Measurements from ENCODE around the gene CERS4. TPM values are rescaled to one million over a fixed set of nuclear protein-coding genes. Genes with fewer than 3 reads are reported as not detected.

CERS4 gene
- total RNA-seq, 1 experiment from 2014 or later: 11.6 TPM

- Histone ChIP-seq H3K4me1 (ENCODE audit: control insufficient read depth, insufficient read depth, low read length) (peaks cover 9% of the 10 kb centered on the region), H3K27ac (ENCODE audit: low read length) (no peak overlapping the region), H3K4me3 (ENCODE audit: low read depth in 2 of 2, low read length in 2 of 2) (no peak overlapping the region), H3K9me3 (ENCODE audit: control insufficient read depth, insufficient read depth, low read depth, low read length) (no peaks in the 10 kb centered on the region), H3K27me3 (ENCODE audit: control insufficient read depth, insufficient read depth, low read length) (no peaks in the 10 kb centered on the region), H3K36me3 (ENCODE audit: control insufficient read depth, insufficient read depth, low read length) (no peaks in the 10 kb centered on the region)
- intact Hi-C loops (cut with micrococcal nuclease; ENCODE audit: unreplicated experiment) (no loop called here), in situ Hi-C loops (cut with HindIII; ENCODE audit: low pct_unique_long_range_greater_than_20kb, low sequenced_read_pairs) (no loop called here)
- DNase-seq (ENCODE audit: low read depth, low spot score): no peak
- CTCF ChIA-PET: no interaction called here
- no TSS peak for BruUV-seq (replicated peaks)
- TF ChIP-seq REST (IDR thresholded peaks at IDR 0.05; ENCODE audit: insufficient read depth in 1 of 2, low read depth in 2 of 2, low read length in 1 of 2) (no peak), TCF7L2 (IDR thresholded peaks at IDR 0.05; ENCODE audit: low read depth, low read length) (no peak), SIN3A (IDR thresholded peaks at IDR 0.05; ENCODE audit: borderline replicate concordance, insufficient read depth, low read depth, low read length) (no peak)
- TF ChIP-seq, protein P1, sequence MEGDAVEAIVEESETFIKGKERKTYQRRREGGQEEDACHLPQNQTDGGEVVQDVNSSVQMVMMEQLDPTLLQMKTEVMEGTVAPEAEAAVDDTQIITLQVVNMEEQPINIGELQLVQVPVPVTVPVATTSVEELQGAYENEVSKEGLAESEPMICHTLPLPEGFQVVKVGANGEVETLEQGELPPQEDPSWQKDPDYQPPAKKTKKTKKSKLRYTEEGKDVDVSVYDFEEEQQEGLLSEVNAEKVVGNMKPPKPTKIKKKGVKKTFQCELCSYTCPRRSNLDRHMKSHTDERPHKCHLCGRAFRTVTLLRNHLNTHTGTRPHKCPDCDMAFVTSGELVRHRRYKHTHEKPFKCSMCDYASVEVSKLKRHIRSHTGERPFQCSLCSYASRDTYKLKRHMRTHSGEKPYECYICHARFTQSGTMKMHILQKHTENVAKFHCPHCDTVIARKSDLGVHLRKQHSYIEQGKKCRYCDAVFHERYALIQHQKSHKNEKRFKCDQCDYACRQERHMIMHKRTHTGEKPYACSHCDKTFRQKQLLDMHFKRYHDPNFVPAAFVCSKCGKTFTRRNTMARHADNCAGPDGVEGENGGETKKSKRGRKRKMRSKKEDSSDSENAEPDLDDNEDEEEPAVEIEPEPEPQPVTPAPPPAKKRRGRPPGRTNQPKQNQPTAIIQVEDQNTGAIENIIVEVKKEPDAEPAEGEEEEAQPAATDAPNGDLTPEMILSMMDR (IDR thresholded peaks at IDR 0.05): no peak
- ATAC-seq: no peak
- POLR2A ChIA-PET: interaction anchor here (0.7 kb wide), 1 partner anchor 10 kb away, joined by 4 read pairs; no protein-coding TSS in a partner anchor
These were observed 34.0 kb downstream of the CERS4 start for GRCh38 chr19:8243146-8243545.

DNA sequence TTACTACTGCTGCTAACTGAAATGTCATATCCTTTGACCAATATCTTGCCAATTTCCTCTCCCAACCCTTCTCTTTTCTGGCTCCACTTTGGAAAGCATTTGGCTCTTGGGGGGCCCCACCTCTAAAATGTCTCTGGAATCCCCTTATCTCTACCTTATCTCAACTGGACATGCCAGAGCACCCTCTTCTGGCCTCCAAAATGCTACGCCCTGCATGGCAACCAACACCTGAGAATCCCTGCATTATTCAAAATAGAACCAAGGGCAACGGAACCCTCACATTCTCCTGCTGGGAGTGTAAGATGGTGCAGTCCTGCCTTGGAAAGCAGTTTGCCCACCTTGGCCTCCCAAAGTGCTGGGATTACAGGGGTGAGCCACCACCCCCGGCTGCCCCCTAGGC, 35.3 kb downstream of the CERS4 start:
- intact Hi-C loops (cut with micrococcal nuclease; ENCODE audit: unreplicated experiment): no loop called here

DNA sequence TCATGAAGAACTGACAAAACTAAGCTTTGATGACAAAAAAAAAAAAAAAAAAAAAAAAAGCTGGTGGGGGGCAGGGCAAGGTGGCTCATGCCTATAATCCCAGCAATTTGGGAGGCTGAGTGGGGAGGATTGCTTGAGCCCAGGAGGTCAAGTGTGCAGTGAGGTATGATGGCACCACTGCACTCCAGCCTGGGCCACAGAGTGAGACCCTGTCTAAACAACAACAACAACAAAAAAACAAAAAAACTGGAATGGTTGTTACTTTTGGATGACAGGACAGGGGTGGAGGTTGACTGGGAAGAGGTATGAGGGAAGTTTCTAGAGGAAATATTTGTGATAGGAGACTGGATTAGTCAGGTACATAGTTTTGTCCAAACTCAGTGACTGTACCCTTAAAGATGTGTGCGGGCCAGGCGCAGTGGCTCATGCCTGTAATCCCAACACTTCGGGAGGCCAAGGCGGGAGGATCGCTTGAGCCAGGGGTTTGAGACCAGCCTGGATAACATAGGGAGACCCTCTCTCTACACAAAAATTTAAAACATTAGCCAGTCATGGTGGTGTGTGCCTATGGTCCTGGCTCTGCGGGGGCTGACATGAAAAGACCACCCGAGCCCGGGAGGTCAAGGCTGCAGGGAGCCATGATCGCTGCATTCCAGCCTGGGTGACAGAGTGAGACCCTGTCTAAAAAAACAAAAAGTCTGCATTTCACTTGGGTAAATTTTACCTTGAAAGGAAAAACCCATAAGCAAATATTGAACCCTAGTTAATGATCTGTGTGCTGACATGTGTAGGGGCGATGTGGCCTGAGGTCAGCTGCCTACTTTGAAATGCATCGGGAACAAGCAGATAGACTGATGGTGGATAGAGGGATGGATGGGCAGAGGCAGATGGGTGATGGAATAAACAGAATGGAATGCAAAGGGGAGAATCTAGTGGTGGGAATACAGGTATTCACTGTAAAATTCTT, 37.0 kb downstream of the CERS4 start:
- Histone ChIP-seq H3K4me1 (ENCODE audit: control insufficient read depth, insufficient read depth, low read length) (peaks cover under 1% of the 10 kb centered on the region; the same call in 1 of the 2 replicates), H3K27me3 (ENCODE audit: control insufficient read depth, insufficient read depth, low read length) (no peaks in the 10 kb centered on the region), H3K4me3 (ENCODE audit: low read depth in 2 of 2, low read length in 2 of 2) (no peak overlapping the region), H3K27ac (ENCODE audit: low read length) (no peak overlapping the region), H3K36me3 (ENCODE audit: control insufficient read depth, insufficient read depth, low read length) (no peaks in the 10 kb centered on the region), H3K9me3 (ENCODE audit: control insufficient read depth, insufficient read depth, low read depth, low read length) (no peaks in the 10 kb centered on the region)
- no TSS peak for BruUV-seq (replicated peaks)
- CTCF ChIA-PET: no interaction called here
- DNase-seq (ENCODE audit: low read depth, low spot score) (no peak), ATAC-seq (no peak)
- TF ChIP-seq POLR2AphosphoS5 (IDR thresholded peaks at IDR 0.05; ENCODE audit: low read depth, low read length) (no peak), REST (IDR thresholded peaks at IDR 0.05; ENCODE audit: insufficient read depth in 1 of 2, low read depth in 2 of 2, low read length in 1 of 2) (no peak), TCF7L2 (IDR thresholded peaks at IDR 0.05; ENCODE audit: low read depth, low read length) (no peak), SIN3A (IDR thresholded peaks at IDR 0.05; ENCODE audit: borderline replicate concordance, insufficient read depth, low read depth, low read length) (no peak)
- TF ChIP-seq, protein P1 (IDR thresholded peaks at IDR 0.05): no peak
- intact Hi-C loops (cut with micrococcal nuclease; ENCODE audit: unreplicated experiment): no loop called here
- in situ Hi-C loops (cut with HindIII; ENCODE audit: low pct_unique_long_range_greater_than_20kb, low sequenced_read_pairs): no loop called here
- POLR2A ChIA-PET: no interaction called here

More for the DNA sequence above, 35.3 kb downstream of the CERS4 start:
- H3K36me3 ChIP-seq (ENCODE audit: control insufficient read depth, insufficient read depth, low read length): no peaks in the 10 kb centered on the region
- no peak overlapping the region for H3K4me3 ChIP-seq (ENCODE audit: low read depth in 2 of 2, low read length in 2 of 2)
- ATAC-seq: no peak
- no peak overlapping the region for H3K27ac ChIP-seq (ENCODE audit: low read length)
- no peaks in the 10 kb centered on the region for H3K27me3 ChIP-seq (ENCODE audit: control insufficient read depth, insufficient read depth, low read length)
- ChIA-PET POLR2A (no interaction called here), CTCF (no interaction called here)
- BruUV-seq (replicated peaks): no TSS peak
- H3K4me1 ChIP-seq (ENCODE audit: control insufficient read depth, insufficient read depth, low read length): peaks cover 9% of the 10 kb centered on the region
- no peak for DNase-seq (ENCODE audit: low read depth, low spot score)
- TF ChIP-seq SIN3A (IDR thresholded peaks at IDR 0.05; ENCODE audit: borderline replicate concordance, insufficient read depth, low read depth, low read length) (no peak), TCF7L2 (IDR thresholded peaks at IDR 0.05; ENCODE audit: low read depth, low read length) (no peak), POLR2AphosphoS5 (IDR thresholded peaks at IDR 0.05; ENCODE audit: low read depth, low read length) (no peak)
- H3K9me3 ChIP-seq (ENCODE audit: control insufficient read depth, insufficient read depth, low read depth, low read length): no peaks in the 10 kb centered on the region
- in situ Hi-C loops (cut with HindIII; ENCODE audit: low pct_unique_long_range_greater_than_20kb, low sequenced_read_pairs): no loop called here
